ENCODE measurements around the gene ECHS1.

ECHS1 gene

DNA sequence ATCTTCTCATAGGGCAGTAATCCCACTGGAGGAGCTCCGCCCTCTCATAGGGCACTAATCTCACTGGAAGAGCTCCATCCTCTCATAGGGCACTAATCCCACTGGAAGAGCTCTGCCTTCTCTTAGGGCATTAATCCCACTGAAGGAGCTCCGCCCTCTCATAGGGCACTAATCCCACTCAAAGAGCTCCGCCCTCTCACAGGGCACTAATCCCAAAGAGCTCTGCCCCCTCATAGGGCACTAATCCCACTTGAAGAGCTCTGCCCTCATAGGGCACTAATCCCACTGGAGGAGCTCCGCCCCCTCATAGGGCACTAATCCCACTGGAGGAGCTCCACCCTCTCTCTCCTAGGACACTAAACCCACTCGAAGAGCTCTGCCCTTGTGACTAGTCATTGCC, 11.9 kb downstream of the ECHS1 start:
- H3K9ac ChIP-seq (ENCODE audit: low read length): no peak overlapping the region
- TF ChIP-seq, protein P1, sequence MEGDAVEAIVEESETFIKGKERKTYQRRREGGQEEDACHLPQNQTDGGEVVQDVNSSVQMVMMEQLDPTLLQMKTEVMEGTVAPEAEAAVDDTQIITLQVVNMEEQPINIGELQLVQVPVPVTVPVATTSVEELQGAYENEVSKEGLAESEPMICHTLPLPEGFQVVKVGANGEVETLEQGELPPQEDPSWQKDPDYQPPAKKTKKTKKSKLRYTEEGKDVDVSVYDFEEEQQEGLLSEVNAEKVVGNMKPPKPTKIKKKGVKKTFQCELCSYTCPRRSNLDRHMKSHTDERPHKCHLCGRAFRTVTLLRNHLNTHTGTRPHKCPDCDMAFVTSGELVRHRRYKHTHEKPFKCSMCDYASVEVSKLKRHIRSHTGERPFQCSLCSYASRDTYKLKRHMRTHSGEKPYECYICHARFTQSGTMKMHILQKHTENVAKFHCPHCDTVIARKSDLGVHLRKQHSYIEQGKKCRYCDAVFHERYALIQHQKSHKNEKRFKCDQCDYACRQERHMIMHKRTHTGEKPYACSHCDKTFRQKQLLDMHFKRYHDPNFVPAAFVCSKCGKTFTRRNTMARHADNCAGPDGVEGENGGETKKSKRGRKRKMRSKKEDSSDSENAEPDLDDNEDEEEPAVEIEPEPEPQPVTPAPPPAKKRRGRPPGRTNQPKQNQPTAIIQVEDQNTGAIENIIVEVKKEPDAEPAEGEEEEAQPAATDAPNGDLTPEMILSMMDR (IDR thresholded peaks at IDR 0.05; ENCODE audit: low read length): no peak
- no peak for TF ChIP-seq EZH2 (IDR thresholded peaks at IDR 0.05; ENCODE audit: borderline replicate concordance, low read length)
- no peak overlapping the region for H3K27ac ChIP-seq (ENCODE audit: low read depth, low read length, poor library complexity, severe bottlenecking)
- no peak overlapping the region for H3K4me2 ChIP-seq (ENCODE audit: low read length)
- peaks cover 7% of the 10 kb centered on the region for H3K4me1 ChIP-seq (ENCODE audit: insufficient read depth, low read length, severe bottlenecking)
- H3K9me2 ChIP-seq (ENCODE audit: low read depth, low read length): no peaks in the 10 kb centered on the region
- no peaks in the 10 kb centered on the region for H3K9me3 ChIP-seq (ENCODE audit: low read length)
- peaks cover 20% of the 10 kb centered on the region for H3K36me3 ChIP-seq (ENCODE audit: insufficient read depth, low read length)
- H3F3A ChIP-seq (ENCODE audit: insufficient read depth, low read length): no peaks in the 10 kb centered on the region
- H3K27me3 ChIP-seq (ENCODE audit: insufficient read depth, low read length): no peaks in the 10 kb centered on the region
- no peaks in the 10 kb centered on the region for H4K20me1 ChIP-seq (ENCODE audit: insufficient read depth, low read length)
- H2AFZ ChIP-seq (ENCODE audit: low read length): no peak overlapping the region
- no peak overlapping the region for H3K4me3 ChIP-seq (ENCODE audit: low read depth, low read length, poor library complexity, severe bottlenecking)
- no peaks in the 10 kb centered on the region for H3K79me2 ChIP-seq (ENCODE audit: insufficient read depth, low read length)

DNA sequence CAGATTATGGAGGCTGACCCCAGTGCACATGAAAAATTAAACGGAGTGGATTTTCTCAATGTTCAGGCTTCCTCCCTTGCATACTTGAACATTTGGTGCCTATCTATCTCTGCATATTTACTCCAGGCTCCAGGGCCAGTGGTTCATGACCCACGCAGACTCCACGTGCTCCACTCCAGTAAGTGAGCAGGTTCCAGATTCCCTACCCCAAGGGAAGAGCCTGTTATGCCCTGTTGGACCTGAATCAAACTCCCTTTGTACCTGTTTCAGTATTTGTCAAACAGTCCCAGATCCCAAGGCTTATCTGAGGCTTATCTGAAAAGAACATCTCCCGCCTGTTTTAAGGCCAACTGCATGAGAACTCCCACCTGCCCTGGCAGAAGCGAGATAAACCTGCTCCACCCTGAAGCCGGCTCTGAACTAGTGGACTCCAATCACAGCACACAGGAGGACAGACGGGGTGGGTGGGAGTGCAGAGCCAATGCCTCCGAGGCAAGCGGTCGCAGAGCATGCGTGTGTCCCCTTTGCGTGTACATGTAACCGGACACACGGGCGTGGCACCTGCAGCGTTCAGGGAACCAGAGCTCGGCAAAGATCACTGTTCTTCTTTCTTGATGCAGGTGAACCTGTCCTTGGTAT, 13.1 kb downstream of the ECHS1 start:
- H3F3A ChIP-seq (ENCODE audit: insufficient read depth, low read length): no peaks in the 10 kb centered on the region
- H3K4me1 ChIP-seq (ENCODE audit: insufficient read depth, low read length, severe bottlenecking): peaks cover 7% of the 10 kb centered on the region
- H3K4me3 ChIP-seq (ENCODE audit: low read depth, low read length, poor library complexity, severe bottlenecking): no peak overlapping the region
- no peaks in the 10 kb centered on the region for H3K79me2 ChIP-seq (ENCODE audit: insufficient read depth, low read length)
- H4K20me1 ChIP-seq (ENCODE audit: insufficient read depth, low read length): no peaks in the 10 kb centered on the region
- H3K27ac ChIP-seq (ENCODE audit: low read depth, low read length, poor library complexity, severe bottlenecking): no peak overlapping the region
- TF ChIP-seq EZH2 (IDR thresholded peaks at IDR 0.05; ENCODE audit: borderline replicate concordance, low read length): no peak
- TF ChIP-seq, protein P1 (IDR thresholded peaks at IDR 0.05; ENCODE audit: low read length): no peak
- no peak overlapping the region for H3K9ac ChIP-seq (ENCODE audit: low read length)
- H3K9me3 ChIP-seq (ENCODE audit: low read length): no peaks in the 10 kb centered on the region
- H3K36me3 ChIP-seq (ENCODE audit: insufficient read depth, low read length): peaks cover 9% of the 10 kb centered on the region
- H2AFZ ChIP-seq (ENCODE audit: low read length): no peak overlapping the region
- H3K27me3 ChIP-seq (ENCODE audit: insufficient read depth, low read length): no peaks in the 10 kb centered on the region
- H3K9me2 ChIP-seq (ENCODE audit: low read depth, low read length): no peaks in the 10 kb centered on the region
- H3K4me2 ChIP-seq (ENCODE audit: low read length): no peak overlapping the region

DNA sequence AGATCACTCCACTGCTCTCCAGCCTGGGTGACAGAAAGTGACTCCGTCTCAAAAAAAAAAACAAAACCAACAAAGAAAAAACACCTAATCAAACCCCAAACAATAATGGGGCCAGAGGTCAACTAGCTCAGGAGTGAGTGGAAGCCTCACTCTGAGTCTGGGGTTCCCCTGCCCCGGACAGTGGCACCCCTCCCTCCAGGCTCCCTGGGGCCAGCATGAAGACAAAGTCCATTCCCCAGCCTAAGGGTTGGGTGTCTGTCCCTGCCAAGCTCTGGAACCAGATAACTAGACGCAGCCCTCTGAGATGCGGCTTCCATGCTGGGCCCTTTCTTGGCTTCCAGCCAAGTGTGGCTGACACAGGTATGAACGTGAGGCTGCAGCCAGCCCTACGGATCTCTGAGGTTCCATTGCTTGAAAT, 13.6 kb downstream of the ECHS1 start:
- TF ChIP-seq, protein P1 (IDR thresholded peaks at IDR 0.05; ENCODE audit: low read length): no peak
- TF ChIP-seq EZH2 (IDR thresholded peaks at IDR 0.05; ENCODE audit: borderline replicate concordance, low read length): no peak
- H3K9ac ChIP-seq (ENCODE audit: low read length): no peak overlapping the region
- no peaks in the 10 kb centered on the region for H3K9me3 ChIP-seq (ENCODE audit: low read length)
- no peak overlapping the region for H3K4me3 ChIP-seq (ENCODE audit: low read depth, low read length, poor library complexity, severe bottlenecking)
- H3F3A ChIP-seq (ENCODE audit: insufficient read depth, low read length): no peaks in the 10 kb centered on the region
- H3K79me2 ChIP-seq (ENCODE audit: insufficient read depth, low read length): no peaks in the 10 kb centered on the region
- H3K27ac ChIP-seq (ENCODE audit: low read depth, low read length, poor library complexity, severe bottlenecking): no peak overlapping the region
- peaks cover 7% of the 10 kb centered on the region for H3K4me1 ChIP-seq (ENCODE audit: insufficient read depth, low read length, severe bottlenecking)
- no peaks in the 10 kb centered on the region for H3K9me2 ChIP-seq (ENCODE audit: low read depth, low read length)
- peaks cover 6% of the 10 kb centered on the region for H3K36me3 ChIP-seq (ENCODE audit: insufficient read depth, low read length)
- no peaks in the 10 kb centered on the region for H4K20me1 ChIP-seq (ENCODE audit: insufficient read depth, low read length)
- H2AFZ ChIP-seq (ENCODE audit: low read length): no peak overlapping the region
- H3K4me2 ChIP-seq (ENCODE audit: low read length): no peak overlapping the region
- H3K27me3 ChIP-seq (ENCODE audit: insufficient read depth, low read length): no peaks in the 10 kb centered on the region
